Central memory CD8-positive, alpha-beta T cell (primary cell): ENCODE data around the gene HAND2.

Source experiments
- ATAC-seq: fragments of 150-1000 bp; cut with Tn5 transposase; replicated peaks from 2 replicates; pipeline ENCODE4 v1.10.0; 2022; ENCODE audit warnings: mild to moderate bottlenecking, moderate FRiP score, moderate number of reproducible peaks; ENCODE audit not compliant: poor library complexity, severe bottlenecking; ENCODE audit errors: extremely low read depth
- DNase-seq, 2 donors: peaks; one replicate each; pipeline ENCODE4 v3.0.0; 2021; ENCODE audit warnings: low spot score in 2 of 2
- H3K27ac Mint-ChIP-seq: one replicate; pipeline ENCODE4 v1.8.0; 2022; ENCODE audit warnings: low read depth, mild to moderate bottlenecking, moderate library complexity, mixed read lengths
- H3K27me3 Mint-ChIP-seq: one replicate; pipeline ENCODE4 v1.8.0; 2022; ENCODE audit warnings: mixed read lengths
- H3K36me3 Mint-ChIP-seq: one replicate; pipeline ENCODE4 v1.8.0; 2022; ENCODE audit warnings: mild to moderate bottlenecking, moderate library complexity, mixed read lengths; ENCODE audit not compliant: insufficient read depth
- H3K4me1 Mint-ChIP-seq: one replicate; pipeline ENCODE4 v1.8.0; 2022; ENCODE audit warnings: mixed read lengths
- H3K4me3 Mint-ChIP-seq: one replicate; pipeline ENCODE4 v1.8.0; 2022; ENCODE audit warnings: mild to moderate bottlenecking, moderate library complexity, mixed read lengths
- H3K9me3 Mint-ChIP-seq: one replicate; pipeline ENCODE4 v1.8.0; 2022; ENCODE audit warnings: mixed read lengths

HAND2 gene

GRCh38 chr4:173522160-173522950 lies 7.7 kb downstream of the HAND2 start:
- no peak overlapping the region for H3K27ac Mint-ChIP-seq
- ATAC-seq (no peak), DNase-seq (no peak)
- peak overlapping the region; percentile 25 for H3K4me3 Mint-ChIP-seq
- peaks cover 16% of the 10 kb centered on the region for H3K4me1 Mint-ChIP-seq
- H3K36me3 Mint-ChIP-seq, result peaks cover 14% of the 10 kb centered on the region
- no peaks in the 10 kb centered on the region for H3K9me3 Mint-ChIP-seq
- peaks cover 94% of the 10 kb centered on the region for H3K27me3 Mint-ChIP-seq

GRCh38 chr4:173521467-173522159 lies 8.4 kb downstream of the HAND2 start:
- Mint-ChIP-seq H3K4me1 (peaks cover 19% of the 10 kb centered on the region), H3K4me3 (peak overlapping the region; percentile 25), H3K36me3 (peaks cover 11% of the 10 kb centered on the region), H3K27me3 (peaks cover 94% of the 10 kb centered on the region), H3K9me3 (no peaks in the 10 kb centered on the region), H3K27ac (no peak overlapping the region)
- DNase-seq, result no peak
- ATAC-seq, result no peak

GRCh38 chr4:173520921-173521466 lies 9.0 kb downstream of the HAND2 start:
- Mint-ChIP-seq H3K4me3 (no peak overlapping the region), H3K9me3 (no peaks in the 10 kb centered on the region), H3K4me1 (peaks cover 24% of the 10 kb centered on the region), H3K27ac (no peak overlapping the region), H3K36me3 (peaks cover 12% of the 10 kb centered on the region), H3K27me3 (peaks cover 94% of the 10 kb centered on the region)
- DNase-seq (no peak), ATAC-seq (no peak)

- no peaks in the 10 kb centered on the region for H3K9me3 Mint-ChIP-seq
- DNase-seq (no peak), ATAC-seq (no peak)
- H3K4me1 Mint-ChIP-seq, result peaks cover 24% of the 10 kb centered on the region
- peaks cover 94% of the 10 kb centered on the region for H3K27me3 Mint-ChIP-seq
- H3K36me3 Mint-ChIP-seq, result peaks cover 12% of the 10 kb centered on the region
- peak overlapping the region; percentile 36 for H3K4me3 Mint-ChIP-seq
- H3K27ac Mint-ChIP-seq, result no peak overlapping the region
These were observed 10.6 kb downstream of the HAND2 start for GRCh38 chr4:173519111-173520101.

GRCh38 chr4:173518425-173519102 lies 11.5 kb downstream of the HAND2 start:
- H3K4me3 Mint-ChIP-seq, result peak overlapping the region; percentile 36
- H3K36me3 Mint-ChIP-seq, result peaks cover 7% of the 10 kb centered on the region
- ATAC-seq, result no peak
- H3K27ac Mint-ChIP-seq, result no peak overlapping the region
- H3K27me3 Mint-ChIP-seq, result peaks cover 92% of the 10 kb centered on the region
- H3K9me3 Mint-ChIP-seq, result no peaks in the 10 kb centered on the region
- DNase-seq, result no peak
- peaks cover 23% of the 10 kb centered on the region for H3K4me1 Mint-ChIP-seq

- peaks cover 19% of the 10 kb centered on the region for H3K4me1 Mint-ChIP-seq
- no peak overlapping the region for H3K27ac Mint-ChIP-seq
- no peak for DNase-seq
- H3K27me3 Mint-ChIP-seq, result peaks cover 92% of the 10 kb centered on the region
- H3K36me3 Mint-ChIP-seq, result peaks cover 5% of the 10 kb centered on the region
- no peak overlapping the region for H3K4me3 Mint-ChIP-seq
- no peak for ATAC-seq
- no peaks in the 10 kb centered on the region for H3K9me3 Mint-ChIP-seq
These were observed 12.1 kb downstream of the HAND2 start for GRCh38 chr4:173517781-173518424.

- no peak for DNase-seq
- H3K4me3 Mint-ChIP-seq, result no peak overlapping the region
- no peaks in the 10 kb centered on the region for H3K9me3 Mint-ChIP-seq
- H3K4me1 Mint-ChIP-seq, result peaks cover 19% of the 10 kb centered on the region
- H3K27me3 Mint-ChIP-seq, result peaks cover 92% of the 10 kb centered on the region
- H3K36me3 Mint-ChIP-seq, result peaks cover 2% of the 10 kb centered on the region
- no peak for ATAC-seq
- H3K27ac Mint-ChIP-seq, result no peak overlapping the region
These were observed 13.2 kb downstream of the HAND2 start for GRCh38 chr4:173516621-173517524.

GRCh38 chr4:173515458-173515857 lies 14.6 kb downstream of the HAND2 start:
- H3K4me1 Mint-ChIP-seq, result peaks cover 13% of the 10 kb centered on the region
- no peak overlapping the region for H3K27ac Mint-ChIP-seq
- DNase-seq (no peak), ATAC-seq (no peak)
- H3K9me3 Mint-ChIP-seq, result no peaks in the 10 kb centered on the region
- peaks cover 81% of the 10 kb centered on the region for H3K27me3 Mint-ChIP-seq
- H3K4me3 Mint-ChIP-seq, result no peak overlapping the region
- peaks cover 2% of the 10 kb centered on the region for H3K36me3 Mint-ChIP-seq

GRCh38 chr4:173514641-173515217 lies 15.3 kb downstream of the HAND2 start:
- ATAC-seq (no peak), DNase-seq (no peak)
- no peak overlapping the region for H3K27ac Mint-ChIP-seq
- peaks cover 18% of the 10 kb centered on the region for H3K4me1 Mint-ChIP-seq
- H3K9me3 Mint-ChIP-seq, result no peaks in the 10 kb centered on the region
- H3K36me3 Mint-ChIP-seq, result peaks cover 2% of the 10 kb centered on the region
- no peak overlapping the region for H3K4me3 Mint-ChIP-seq
- peaks cover 74% of the 10 kb centered on the region for H3K27me3 Mint-ChIP-seq

GRCh38 chr4:173513651-173514050 lies 16.4 kb downstream of the HAND2 start:
- Mint-ChIP-seq H3K27me3 (peaks cover 63% of the 10 kb centered on the region), H3K9me3 (no peaks in the 10 kb centered on the region)
- no peak for ATAC-seq

More at GRCh38 chr4:173513651-173514050, 16.4 kb downstream of the HAND2 start:
- no peak for DNase-seq
- H3K36me3 Mint-ChIP-seq, result peaks cover 2% of the 10 kb centered on the region
- no peak overlapping the region for H3K27ac Mint-ChIP-seq
- no peak overlapping the region for H3K4me3 Mint-ChIP-seq
- H3K4me1 Mint-ChIP-seq, result peaks cover 19% of the 10 kb centered on the region
